ENCODE measurements around the gene MAP3K13.

Gene MAP3K13

GRCh38 chr3:185498503-185499396 is 135.8 kb downstream of the MAP3K13 start, which contains the start of gene TMEM41A:
Gene TMEM41A (minus strand): TSS chr3:185499035. CDS start chr3:185498961, 74 bp downstream.
- peak within 1 kb of the TSS; percentile 76 for H3K4me3 ChIP-seq (ENCODE audit: low read depth, low read length)
- in situ Hi-C loops (cut with HindIII; ENCODE audit: low sequenced_read_pairs), result no loop called here
- TF ChIP-seq CTCF (IDR thresholded peaks at IDR 0.05; ENCODE audit: low read depth, low read length, missing control alignments), result no peak
- peak; percentile 74 for DNase-seq (ENCODE audit: low read depth)

GRCh38 chr3:185502987-185503386 is 140.1 kb downstream of the MAP3K13 start:
- in situ Hi-C loops (cut with HindIII; ENCODE audit: low sequenced_read_pairs), result no loop called here
- H3K4me3 ChIP-seq (ENCODE audit: low read depth, low read length), result no peak overlapping the region
- no peak for DNase-seq (ENCODE audit: low read depth)
- TF ChIP-seq CTCF (IDR thresholded peaks at IDR 0.05; ENCODE audit: low read depth, low read length, missing control alignments), result no peak

- no peak for TF ChIP-seq CTCF (IDR thresholded peaks at IDR 0.05; ENCODE audit: low read depth, low read length, missing control alignments)
- H3K4me3 ChIP-seq (ENCODE audit: low read depth, low read length), result no peak overlapping the region
- no peak for DNase-seq (ENCODE audit: low read depth)
- in situ Hi-C loops (cut with HindIII; ENCODE audit: low sequenced_read_pairs), result no loop called here
Observed at GRCh38 chr3:185503521-185503920, 140.6 kb downstream of the MAP3K13 start.

- in situ Hi-C loops (cut with HindIII; ENCODE audit: low sequenced_read_pairs), result no loop called here
- H3K4me3 ChIP-seq (ENCODE audit: low read depth, low read length), result no peak overlapping the region
- DNase-seq (ENCODE audit: low read depth), result no peak
- no peak for TF ChIP-seq CTCF (IDR thresholded peaks at IDR 0.05; ENCODE audit: low read depth, low read length, missing control alignments)
Observed at GRCh38 chr3:185504636-185505035, 141.7 kb downstream of the MAP3K13 start.

GRCh38 chr3:185507883-185508282 is 144.9 kb downstream of the MAP3K13 start:
- H3K4me3 ChIP-seq (ENCODE audit: low read depth, low read length), result no peak overlapping the region
- in situ Hi-C loops (cut with HindIII; ENCODE audit: low sequenced_read_pairs), result no loop called here
- no peak for TF ChIP-seq CTCF (IDR thresholded peaks at IDR 0.05; ENCODE audit: low read depth, low read length, missing control alignments)
- DNase-seq (ENCODE audit: low read depth), result no peak

- no peak for TF ChIP-seq CTCF (IDR thresholded peaks at IDR 0.05; ENCODE audit: low read depth, low read length, missing control alignments)
- H3K4me3 ChIP-seq (ENCODE audit: low read depth, low read length), result no peak overlapping the region
- no peak for DNase-seq (ENCODE audit: low read depth)
- in situ Hi-C loops (cut with HindIII; ENCODE audit: low sequenced_read_pairs), result no loop called here
Observed at GRCh38 chr3:185508335-185508991, 145.5 kb downstream of the MAP3K13 start.

Measured in astrocyte of the cerebellum (primary cell).